CD8-positive, alpha-beta memory T cell (primary cell): ENCODE results near the gene SLC38A11. TPM values are rescaled to one million over a fixed set of nuclear protein-coding genes. Genes with fewer than 3 reads are reported as not detected.
A peak's percentile ranks its signal among the peaks of the same experiment; 100 is the strongest.
"Not testable (repeated sequence)": the region's sequence is repeated elsewhere in the genome, so short reads cannot be mapped to it uniquely, and the experiment has no call there.

Experiments
- CTCF ChIA-PET: fragments of 350-600 bp; sonication (Branson Sonifier 250); formaldehyde crosslinking; loops from one replicate; lab custom pipeline; 2021; ENCODE audit warnings: antibody characterized with exemption; lab: Charles Lee
- POLR2A ChIA-PET: fragments of 350-600 bp; sonication (Branson Sonifier 250); formaldehyde crosslinking; loops from one replicate; lab custom pipeline; 2021; ENCODE audit warnings: antibody characterized with exemption; lab: Charles Lee
- DNase-seq, 5 donors: peaks; one replicate each; pipeline versions ENCODE4 v3.0.0 to v3.0.0-alpha.2; 2020 to 2022; ENCODE audit warnings: mixed read lengths in 1 of 5
- H3K27ac ChIP-seq: one replicate; pipeline ENCODE4 v1.7.0; 2013; ENCODE audit warnings: low read depth, mild to moderate bottlenecking, low read length, moderate library complexity
- H3K27me3 ChIP-seq: 2 replicates; pipeline ENCODE4 v1.7.0; 2013; ENCODE audit warnings: low read length, mild to moderate bottlenecking; ENCODE audit not compliant: insufficient read depth, poor library complexity, severe bottlenecking
- H3K36me3 ChIP-seq: 2 replicates; pipeline ENCODE4 v1.7.0; 2013; ENCODE audit warnings: mild to moderate bottlenecking, low read length, moderate library complexity; ENCODE audit not compliant: insufficient read depth
- H3K4me1 ChIP-seq: 2 replicates; pipeline ENCODE4 v1.7.0; 2013; ENCODE audit warnings: mild to moderate bottlenecking, low read length, moderate library complexity; ENCODE audit not compliant: insufficient read depth
- H3K4me3 ChIP-seq: 2 replicates; pipeline ENCODE4 v1.7.0; 2013; ENCODE audit warnings: mild to moderate bottlenecking, low read length
- H3K9me3 ChIP-seq: 2 replicates; pipeline ENCODE4 v1.7.0; 2013; ENCODE audit warnings: mild to moderate bottlenecking, low read length
- H3K27ac Mint-ChIP-seq, 8 donors: one replicate each; pipeline ENCODE4 v1.8.0; 2020 to 2021; ENCODE audit warnings: mixed read lengths in 8 of 8, mild to moderate bottlenecking in 6 of 8, inconsistent platforms in 3 of 8, moderate library complexity in 3 of 8
- H3K27me3 Mint-ChIP-seq, 2 donors: one replicate each; pipeline ENCODE4 v1.8.0; 2020 to 2021; ENCODE audit warnings: mixed read lengths in 2 of 2, mild to moderate bottlenecking in 1 of 2, moderate library complexity in 1 of 2
- H3K36me3 Mint-ChIP-seq, 3 donors: one replicate each; pipeline ENCODE4 v1.8.0; 2020 to 2021; ENCODE audit warnings: mixed read lengths in 3 of 3, inconsistent platforms in 1 of 3, mild to moderate bottlenecking in 1 of 3
- H3K4me1 Mint-ChIP-seq, 3 donors: one replicate each; pipeline ENCODE4 v1.8.0; 2020 to 2021; ENCODE audit warnings: mixed read lengths in 3 of 3, inconsistent platforms in 1 of 3, mild to moderate bottlenecking in 1 of 3
- H3K4me3 Mint-ChIP-seq, 7 donors: one replicate each; pipeline ENCODE4 v1.8.0; 2020 to 2021; ENCODE audit warnings: mixed read lengths in 7 of 7, mild to moderate bottlenecking in 6 of 7, moderate library complexity in 4 of 7, inconsistent platforms in 2 of 7
- H3K9me3 Mint-ChIP-seq, 5 donors: one replicate each; pipeline ENCODE4 v1.8.0; 2020 to 2022; ENCODE audit warnings: mixed read lengths in 5 of 5, mild to moderate bottlenecking in 3 of 5, moderate library complexity in 2 of 5, inconsistent platforms in 1 of 5
- polyA plus RNA-seq: library from polyadenylated mRNA; unstranded; fragments of 300-500 nt; fragmentation: Illumina TruSeq; gene quantifications from one replicate; pipeline ENCODE4 v1.2.3, GENCODE V29; 2021
- total RNA-seq, 2 experiments: library from RNA; stranded (reverse); gene quantifications; one replicate each; pipeline ENCODE4 v1.2.3, GENCODE V29; 2021

The SLC38A11 gene
- total RNA-seq (not detected), polyA plus RNA-seq (not detected)

DNA sequence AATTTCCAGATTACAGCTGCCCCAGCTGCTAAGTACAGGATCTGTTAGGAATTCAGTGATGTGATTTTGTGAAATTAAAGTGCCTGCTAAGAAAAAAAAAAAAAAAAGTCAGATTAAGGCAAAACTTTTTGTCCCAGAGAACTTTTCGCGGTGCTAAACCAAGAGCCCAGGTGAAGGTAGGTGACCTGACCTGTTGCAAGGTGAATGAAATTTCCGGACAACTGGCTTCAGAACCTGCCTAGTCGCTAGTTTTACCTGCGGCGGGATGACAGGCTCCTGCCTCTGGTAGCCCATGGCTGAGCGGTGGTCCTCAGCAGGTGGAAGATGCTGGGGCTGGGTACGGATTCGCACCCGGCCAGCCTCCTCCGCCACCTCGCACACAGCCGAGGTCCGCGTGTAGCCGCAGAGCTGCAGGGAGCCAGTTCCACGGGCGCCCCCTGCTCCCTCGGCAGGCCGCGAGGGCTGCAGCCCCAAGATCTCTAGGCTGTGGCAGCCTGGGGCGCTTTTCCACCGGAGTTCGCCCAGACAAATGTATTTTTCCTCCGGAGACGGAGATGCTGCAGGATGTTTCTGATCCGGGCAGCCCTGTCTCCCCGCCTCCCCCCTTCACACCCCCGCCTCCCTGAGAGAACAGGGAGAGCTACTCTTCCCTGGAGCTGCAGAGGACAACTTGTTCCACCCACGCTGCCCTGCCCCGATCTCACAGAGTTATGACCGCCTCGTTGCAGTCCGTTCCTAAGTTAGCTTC, at the start of gene SLC38A11:
Gene SLC38A11, minus strand, starts transcription at position 572 of the 748 bp plus-strand sequence. Its CDS starts 278 bp downstream, at position 294.
- ChIA-PET POLR2A (no interaction called here), CTCF (no interaction called here)
- H3K4me3 Mint-ChIP-seq = no peak within 1 kb of the TSS
- H3K9me3 Mint-ChIP-seq = peaks cover 0 to 2% (median 0%) of the 10 kb centered on the region in 5 donors
- DNase-seq = no peak
- no peak within 1 kb of the TSS for H3K27ac ChIP-seq
- no peaks in the 10 kb centered on the region for H3K4me1 ChIP-seq
- H3K4me3 ChIP-seq = no peak within 1 kb of the TSS
- H3K9me3 ChIP-seq = no peaks in the 10 kb centered on the region
- no peaks in the 10 kb centered on the region for H3K36me3 ChIP-seq
- H3K27me3 Mint-ChIP-seq = peaks cover 5 to 17% of the 10 kb centered on the region in 2 donors
- no peaks in the 10 kb centered on the region for H3K4me1 Mint-ChIP-seq
- no peak within 1 kb of the TSS for H3K27ac Mint-ChIP-seq
- no peaks in the 10 kb centered on the region for H3K36me3 Mint-ChIP-seq
- no peaks in the 10 kb centered on the region for H3K27me3 ChIP-seq

- H3K9me3 Mint-ChIP-seq = no peaks in the 10 kb centered on the region
- Histone ChIP-seq H3K27me3 (no peaks in the 10 kb centered on the region), H3K27ac (no peak overlapping the region), H3K36me3 (no peaks in the 10 kb centered on the region), H3K4me1 (no peaks in the 10 kb centered on the region), H3K9me3 (no peaks in the 10 kb centered on the region), H3K4me3 (no peak overlapping the region)
- no peaks in the 10 kb centered on the region for H3K36me3 Mint-ChIP-seq
- POLR2A ChIA-PET = no interaction called here
- no peaks in the 10 kb centered on the region for H3K4me1 Mint-ChIP-seq
- H3K27ac Mint-ChIP-seq = no peak overlapping the region
- peaks cover 0 to 14% of the 10 kb centered on the region in 2 donors for H3K27me3 Mint-ChIP-seq
- no peak for DNase-seq
- H3K4me3 Mint-ChIP-seq = no peak overlapping the region
- CTCF ChIA-PET = interaction anchor here (0.7 kb wide), 1 partner anchor 10 kb away, joined by 4 read pairs; no protein-coding TSS in a partner anchor
These were observed 48.3 kb upstream of the SLC38A11 start for GRCh38 chr2:165003443-165004130.

DNA sequence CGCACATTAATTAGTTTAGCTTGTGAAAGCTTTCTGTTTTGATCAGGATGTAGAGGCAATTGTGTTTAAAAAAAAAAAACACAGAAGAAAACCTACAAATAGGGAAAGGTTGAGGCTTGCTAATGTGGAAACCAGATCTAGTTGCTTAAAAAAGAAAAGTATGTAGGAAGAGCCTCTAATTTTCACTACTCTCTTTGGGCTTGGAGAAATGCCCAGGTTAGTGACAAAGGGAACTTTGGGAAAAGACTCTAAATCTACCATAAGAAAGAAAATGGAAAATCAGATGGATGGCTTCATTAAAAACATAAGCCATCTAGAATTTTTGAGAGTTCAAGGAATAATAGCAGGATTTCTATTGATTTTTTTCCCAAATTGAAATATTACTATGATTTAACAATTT, 47.3 kb upstream of the SLC38A11 start:
- Mint-ChIP-seq H3K36me3 (no peaks in the 10 kb centered on the region), H3K27me3 (peaks cover 0 to 10% of the 10 kb centered on the region in 2 donors), H3K4me3 (no peak overlapping the region), H3K27ac (no peak overlapping the region), H3K9me3 (no peaks in the 10 kb centered on the region), H3K4me1 (no peaks in the 10 kb centered on the region)
- CTCF ChIA-PET = interaction anchor here (0.7 kb wide), 1 partner anchor 9 kb away, joined by 4 read pairs; no protein-coding TSS in a partner anchor
- Histone ChIP-seq H3K9me3 (no peaks in the 10 kb centered on the region), H3K27ac (no peak overlapping the region), H3K36me3 (no peaks in the 10 kb centered on the region), H3K27me3 (no peaks in the 10 kb centered on the region), H3K4me3 (no peak overlapping the region), H3K4me1 (no peaks in the 10 kb centered on the region)
- POLR2A ChIA-PET = no interaction called here
- DNase-seq = no peak

GRCh38 chr2:164994664-164995299, 39.5 kb upstream of the SLC38A11 start:
- DNase-seq, H3K9me3 Mint-ChIP-seq, H3K27me3 Mint-ChIP-seq, H3K27ac ChIP-seq, H3K4me1 ChIP-seq, H3K36me3 ChIP-seq, H3K4me3 ChIP-seq, CTCF ChIA-PET, POLR2A ChIA-PET, H3K9me3 ChIP-seq, H3K27me3 ChIP-seq, H3K4me3 Mint-ChIP-seq, H3K27ac Mint-ChIP-seq, H3K36me3 Mint-ChIP-seq: not testable (repeated sequence)
- peaks cover 0 to 16% (median 10%) of the 10 kb centered on the region in 3 donors for H3K4me1 Mint-ChIP-seq

GRCh38 chr2:164993287-164994016, 38.1 kb upstream of the SLC38A11 start:
- Mint-ChIP-seq H3K9me3 (no peaks in the 10 kb centered on the region), H3K27ac (no peak overlapping the region), H3K4me1 (peaks cover 5 to 16% (median 10%) of the 10 kb centered on the region in 3 donors), H3K36me3 (no peaks in the 10 kb centered on the region), H3K4me3 (no peak overlapping the region), H3K27me3 (no peaks in the 10 kb centered on the region)
- DNase-seq = no peak
- CTCF ChIA-PET = interaction anchor here (0.7 to 1.4 kb wide), 3 partner anchors 10 to 881 kb away, joined by 3 to 4 read pairs (median 3); no protein-coding TSS in a partner anchor
- no peaks in the 10 kb centered on the region for H3K27me3 ChIP-seq
- H3K27ac ChIP-seq = no peak overlapping the region
- no peaks in the 10 kb centered on the region for H3K4me1 ChIP-seq
- POLR2A ChIA-PET = no interaction called here
- no peak overlapping the region for H3K4me3 ChIP-seq
- no peaks in the 10 kb centered on the region for H3K36me3 ChIP-seq
- H3K9me3 ChIP-seq = no peaks in the 10 kb centered on the region

- ChIA-PET CTCF (interaction anchor here (0.7 to 1.4 kb wide), 3 partner anchors 10 to 882 kb away, joined by 3 to 4 read pairs (median 3); no protein-coding TSS in a partner anchor), POLR2A (no interaction called here)
- no peaks in the 10 kb centered on the region for H3K36me3 ChIP-seq
- H3K27me3 ChIP-seq = no peaks in the 10 kb centered on the region
- Mint-ChIP-seq H3K4me3 (no peak overlapping the region), H3K36me3 (no peaks in the 10 kb centered on the region), H3K27me3 (no peaks in the 10 kb centered on the region), H3K4me1 (peaks cover 8 to 16% (median 10%) of the 10 kb centered on the region in 3 donors), H3K9me3 (no peaks in the 10 kb centered on the region), H3K27ac (no peak overlapping the region)
- no peaks in the 10 kb centered on the region for H3K9me3 ChIP-seq
- H3K4me1 ChIP-seq = no peaks in the 10 kb centered on the region
- peak in 2 of 5 donors; percentile 22 to 34 for DNase-seq
- no peak overlapping the region for H3K4me3 ChIP-seq
- H3K27ac ChIP-seq = no peak overlapping the region
These were observed 37.5 kb upstream of the SLC38A11 start for GRCh38 chr2:164992818-164993217.

- H3K4me3 ChIP-seq, DNase-seq, H3K27ac ChIP-seq, H3K9me3 ChIP-seq, H3K27me3 ChIP-seq, H3K27me3 Mint-ChIP-seq, CTCF ChIA-PET, H3K9me3 Mint-ChIP-seq, POLR2A ChIA-PET, H3K4me3 Mint-ChIP-seq, H3K36me3 Mint-ChIP-seq, H3K4me1 ChIP-seq, H3K36me3 ChIP-seq: not testable (repeated sequence)
- Mint-ChIP-seq H3K4me1 (peaks cover 8 to 16% (median 10%) of the 10 kb centered on the region in 3 donors), H3K27ac (peak overlapping the region in 1 of 8 donors; percentile 47)
These were observed 36.7 kb upstream of the SLC38A11 start for GRCh38 chr2:164992093-164992454.
